Keratinocyte (primary cell): ENCODE data around the gene ZBTB38. TPM values are rescaled to one million over a fixed set of nuclear protein-coding genes. Genes with fewer than 3 reads are reported as not detected.

Experiments
- DNase-seq: peaks from one replicate; pipeline ENCODE4 v3.0.0-alpha.2; 2011; ENCODE audit warnings: low read depth, missing footprints, low spot score
- FAIRE-seq: peaks from 2 replicates; lab custom pipeline; 2011; peaks lifted over from hg19 to GRCh38; lab: Jason Lieb, UNC
- H2AFZ ChIP-seq: 2 replicates; pipeline ENCODE4 v1.6.0; 2012; ENCODE audit warnings: low read length, control low read depth, inconsistent platforms; ENCODE audit not compliant: control insufficient read depth
- H3K27ac ChIP-seq: 2 replicates; pipeline ENCODE4 v1.5.1; 2011; ENCODE audit warnings: low read length; ENCODE audit not compliant: control insufficient read depth, insufficient read depth
- H3K27me3 ChIP-seq: 3 replicates; pipeline ENCODE4 v1.6.0; 2011; ENCODE audit warnings: low read length; ENCODE audit not compliant: control insufficient read depth, insufficient read depth; ENCODE audit errors: extremely low read depth
- H3K36me3 ChIP-seq, 2 experiments: 2 replicates in 1 of 2; 3 replicates in 1 of 2; pipeline ENCODE4 v1.5.1; 2011; ENCODE audit warnings: low read length in 2 of 2, mild to moderate bottlenecking in 1 of 2; ENCODE audit not compliant: control insufficient read depth in 2 of 2, insufficient read depth in 2 of 2; ENCODE audit errors: extremely low read depth in 1 of 2
- H3K4me1 ChIP-seq: 3 replicates; pipeline ENCODE4 v1.5.1; 2011; ENCODE audit warnings: low read length; ENCODE audit not compliant: control insufficient read depth, insufficient read depth; ENCODE audit errors: extremely low read depth
- H3K4me2 ChIP-seq: 3 replicates; pipeline ENCODE4 v1.6.0; 2011; ENCODE audit warnings: low read depth, low read length; ENCODE audit not compliant: control insufficient read depth, insufficient read depth; ENCODE audit errors: extremely low read depth
- H3K4me3 ChIP-seq, 3 experiments: fragments of 200-600 bp in 1 of 3; sonication (generic) in 1 of 3; 2 replicates in 2 of 3; 3 replicates in 1 of 3; pipeline ENCODE4 v1.5.1; 2011 to 2016; ENCODE audit warnings: low read length in 3 of 3, mild to moderate bottlenecking in 3 of 3, control low read depth in 2 of 3, inconsistent platforms in 1 of 3, low read depth in 1 of 3, mixed read lengths in 1 of 3, mixed run types in 1 of 3, moderate library complexity in 1 of 3; ENCODE audit not compliant: control insufficient read depth in 2 of 3, insufficient read depth in 2 of 3; ENCODE audit errors: extremely low read depth in 1 of 3
- H3K79me2 ChIP-seq: 2 replicates; pipeline ENCODE4 v1.6.0; 2012; ENCODE audit warnings: low read length; ENCODE audit not compliant: control insufficient read depth, insufficient read depth
- H3K9ac ChIP-seq: 3 replicates; pipeline ENCODE4 v1.6.0; 2011; ENCODE audit warnings: low read length; ENCODE audit not compliant: control insufficient read depth, insufficient read depth; ENCODE audit errors: extremely low read depth
- H3K9me1 ChIP-seq: 3 replicates; pipeline ENCODE4 v1.6.0; 2011; ENCODE audit warnings: low read length; ENCODE audit not compliant: control insufficient read depth, insufficient read depth; ENCODE audit errors: extremely low read depth
- H3K9me3 ChIP-seq: 2 replicates; pipeline ENCODE4 v1.5.1; 2012; ENCODE audit warnings: low read depth, low read length; ENCODE audit not compliant: control insufficient read depth
- H4K20me1 ChIP-seq: 3 replicates; pipeline ENCODE4 v1.6.0; 2011; ENCODE audit warnings: low read length; ENCODE audit not compliant: control insufficient read depth, insufficient read depth; ENCODE audit errors: extremely low read depth
- EZH2 ChIP-seq: IDR thresholded peaks from one replicate; pipeline ENCODE4 v1.6.1; 2012; ENCODE audit warnings: inconsistent platforms, mild to moderate bottlenecking, low read length, moderate library complexity
- dilution Hi-C: fragments of 300-500 bp; cut with MboI; formaldehyde crosslinking; loops from one replicate; pipeline ENCODE4 v1.7.0; 2020; ENCODE audit warnings: low sequenced_read_pairs; ENCODE audit not compliant: extremely low pct_ligation_motif_present
- polyA plus RNA-seq, 5 experiments: library from polyadenylated mRNA; depleted of rRNA in 3 of 5; stranded (reverse) in 3 of 5; stranded (forward) in 1 of 5; unstranded in 1 of 5; fragments of >200 nt; gene quantifications; 1 replicate in 1 of 5; 2 replicates in 3 of 5; 3 replicates in 1 of 5; pipeline versions ENCODE4 v1.2.1 to v1.2.3, GENCODE V29; 2011 to 2012; ENCODE audit warnings: missing spikeins in 2 of 5, low read depth in 1 of 5, low replicate concordance in 1 of 5
- TF ChIP-seq, protein P1 (sequence below), 3 experiments: IDR thresholded peaks in 1 of 3; conservative IDR thresholded peaks in 1 of 3; optimal IDR thresholded peaks in 1 of 3; 2 replicates in 2 of 3; 3 replicates in 1 of 3; pipeline versions ENCODE3 to v1.5.1; 2011; ENCODE audit warnings: low read length in 3 of 3, mild to moderate bottlenecking in 3 of 3, moderate library complexity in 2 of 3, control low read depth in 1 of 3, inconsistent platforms in 1 of 3; ENCODE audit not compliant: insufficient read depth in 2 of 3; ENCODE audit errors: extremely low read depth in 1 of 3

The ZBTB38 gene
- polyA plus RNA-seq, 1 donor (not counting 4 experiments of a cell fraction or from before 2014, with no cell fraction given) = 34.9 TPM

DNA sequence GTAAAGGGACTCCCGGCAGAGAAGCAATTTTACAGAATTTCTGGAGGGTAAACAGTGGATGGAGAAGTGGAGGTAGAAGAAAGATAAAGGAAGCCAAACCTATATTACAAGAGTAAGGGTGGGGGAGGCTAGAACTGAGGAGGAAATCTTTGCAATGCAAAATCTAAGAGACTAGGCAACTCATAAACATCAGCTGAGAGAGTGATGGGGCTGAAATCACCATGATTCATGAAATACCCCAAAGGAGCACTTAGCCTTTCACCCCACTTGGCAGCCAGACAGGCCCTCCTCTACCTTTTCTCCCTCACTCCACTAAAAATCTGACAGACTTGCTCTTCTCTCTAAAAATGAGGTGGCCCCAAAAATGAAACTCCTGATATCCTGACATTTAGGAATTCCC lies 19.5 kb upstream of the ZBTB38 start:
- Histone ChIP-seq H3K4me2 (no peak overlapping the region), H3K79me2 (no peaks in the 10 kb centered on the region), H3K9me3 (no peaks in the 10 kb centered on the region), H3K9me1 (no peaks in the 10 kb centered on the region), H3K36me3 (no peaks in the 10 kb centered on the region), H3K27ac (no peak overlapping the region), H3K9ac (no peak overlapping the region), H3K4me1 (peaks cover 11% of the 10 kb centered on the region), H2AFZ (no peak overlapping the region), H3K4me3 (no peak overlapping the region), H3K27me3 (no peaks in the 10 kb centered on the region), H4K20me1 (no peaks in the 10 kb centered on the region)
- no peak for TF ChIP-seq EZH2
- TF ChIP-seq, protein P1, sequence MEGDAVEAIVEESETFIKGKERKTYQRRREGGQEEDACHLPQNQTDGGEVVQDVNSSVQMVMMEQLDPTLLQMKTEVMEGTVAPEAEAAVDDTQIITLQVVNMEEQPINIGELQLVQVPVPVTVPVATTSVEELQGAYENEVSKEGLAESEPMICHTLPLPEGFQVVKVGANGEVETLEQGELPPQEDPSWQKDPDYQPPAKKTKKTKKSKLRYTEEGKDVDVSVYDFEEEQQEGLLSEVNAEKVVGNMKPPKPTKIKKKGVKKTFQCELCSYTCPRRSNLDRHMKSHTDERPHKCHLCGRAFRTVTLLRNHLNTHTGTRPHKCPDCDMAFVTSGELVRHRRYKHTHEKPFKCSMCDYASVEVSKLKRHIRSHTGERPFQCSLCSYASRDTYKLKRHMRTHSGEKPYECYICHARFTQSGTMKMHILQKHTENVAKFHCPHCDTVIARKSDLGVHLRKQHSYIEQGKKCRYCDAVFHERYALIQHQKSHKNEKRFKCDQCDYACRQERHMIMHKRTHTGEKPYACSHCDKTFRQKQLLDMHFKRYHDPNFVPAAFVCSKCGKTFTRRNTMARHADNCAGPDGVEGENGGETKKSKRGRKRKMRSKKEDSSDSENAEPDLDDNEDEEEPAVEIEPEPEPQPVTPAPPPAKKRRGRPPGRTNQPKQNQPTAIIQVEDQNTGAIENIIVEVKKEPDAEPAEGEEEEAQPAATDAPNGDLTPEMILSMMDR (optimal IDR thresholded peaks at IDR 0.05 in 1 of 3, IDR thresholded peaks at IDR 0.05 in 1 of 3, conservative IDR thresholded peaks at IDR 0.05 in 1 of 3; ENCODE audit: extremely low read depth in 1 of 3, insufficient read depth in 2 of 3, low read length in 3 of 3) = no peak
- FAIRE-seq (no peak), DNase-seq (no peak)
- dilution Hi-C loops = no loop called here

DNA sequence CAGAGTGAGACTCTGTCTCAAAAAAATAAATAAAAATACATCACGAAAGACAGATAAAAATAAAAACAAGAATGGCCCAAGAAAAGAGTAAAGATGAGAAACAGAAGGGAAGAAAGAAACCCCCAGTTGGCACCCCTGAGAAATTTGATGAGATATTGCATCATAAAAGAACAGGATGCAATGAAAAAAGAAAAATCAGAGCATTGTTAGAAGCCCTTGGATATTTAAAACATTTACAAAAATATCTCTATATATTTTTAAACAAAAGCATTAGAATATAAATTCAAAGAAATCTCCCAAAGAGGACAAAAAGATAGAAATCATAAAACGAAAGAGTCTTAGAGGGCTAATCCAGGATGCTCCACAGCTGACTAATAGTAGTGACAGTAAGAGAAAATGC lies 18.6 kb upstream of the ZBTB38 start:
- H3K9me1 ChIP-seq = no peaks in the 10 kb centered on the region
- H3K4me2 ChIP-seq = no peak overlapping the region
- H3K4me3 ChIP-seq = no peak overlapping the region
- FAIRE-seq (no peak), DNase-seq (no peak)
- no peaks in the 10 kb centered on the region for H3K79me2 ChIP-seq
- H3K36me3 ChIP-seq = no peaks in the 10 kb centered on the region
- no peaks in the 10 kb centered on the region for H3K9me3 ChIP-seq
- no peak overlapping the region for H2AFZ ChIP-seq
- H4K20me1 ChIP-seq = no peaks in the 10 kb centered on the region
- no peaks in the 10 kb centered on the region for H3K27me3 ChIP-seq
- H3K4me1 ChIP-seq = peaks cover 19% of the 10 kb centered on the region
- H3K9ac ChIP-seq = no peak overlapping the region
- dilution Hi-C loops = no loop called here
- TF ChIP-seq EZH2 = no peak
- TF ChIP-seq, protein P1 (optimal IDR thresholded peaks at IDR 0.05 in 1 of 3, IDR thresholded peaks at IDR 0.05 in 1 of 3, conservative IDR thresholded peaks at IDR 0.05 in 1 of 3; ENCODE audit: extremely low read depth in 1 of 3, insufficient read depth in 2 of 3, low read length in 3 of 3) = no peak
- no peak overlapping the region for H3K27ac ChIP-seq
